PC-9 (cell line): ENCODE measurements around the gene GAL3ST3. TPM values are rescaled to one million over a fixed set of nuclear protein-coding genes. Genes with fewer than 3 reads are reported as not detected.

Experiments
- BruUV-seq: library from RNA; stranded (reverse); fragments of 400-500 nt; replicated peaks from 2 replicates; lab custom pipeline; 2021; lab: Mats Ljungman, UMichigan
- CTCF ChIA-PET: fragments of 300-600 bp; sonication (Branson Sonifier 250); formaldehyde crosslinking; loops from one replicate; lab custom pipeline; 2022; ENCODE audit warnings: antibody characterized with exemption; lab: Charles Lee
- POLR2A ChIA-PET: fragments of 300-600 bp; sonication (Branson Sonifier 250); formaldehyde crosslinking; loops from one replicate; lab custom pipeline; 2022; ENCODE audit warnings: antibody characterized with exemption; ENCODE audit not compliant: unreplicated experiment; lab: Charles Lee
- DNase-seq, 2 experiments: peaks; one replicate each; pipeline versions ENCODE4 v3.0.0 to v3.0.0-alpha.2; 2015 to 2022; ENCODE audit warnings: mixed read lengths in 1 of 2
- H2AFZ ChIP-seq: fragments of 200-600 bp; sonication (generic); 2 replicates; pipeline ENCODE4 v1.8.1; 2017; ENCODE audit warnings: antibody characterized with exemption
- H3F3A ChIP-seq: fragments of 200-600 bp; sonication (generic); 2 replicates; pipeline ENCODE4 v1.8.1; 2017; ENCODE audit warnings: antibody characterized with exemption, mild to moderate bottlenecking, low read depth; ENCODE audit not compliant: insufficient read depth
- H3K27ac ChIP-seq: fragments of 200-600 bp; sonication (generic); 2 replicates; pipeline ENCODE4 v1.6.1; 2016; ENCODE audit warnings: mixed run types
- H3K27me3 ChIP-seq: fragments of 200-600 bp; sonication (generic); 2 replicates; pipeline ENCODE4 v1.6.1; 2016; ENCODE audit warnings: low read depth, mixed run types; ENCODE audit not compliant: insufficient read depth
- H3K36me3 ChIP-seq: fragments of 200-600 bp; sonication (generic); 2 replicates; pipeline ENCODE4 v1.6.1; 2016; ENCODE audit warnings: low read depth, mixed run types
- H3K4me1 ChIP-seq: fragments of 200-600 bp; sonication (generic); replicated peaks from 2 replicates; pipeline ENCODE4 v1.6.1; 2016; ENCODE audit warnings: mixed run types; ENCODE audit not compliant: insufficient read depth
- H3K4me2 ChIP-seq: fragments of 200-600 bp; sonication (generic); 2 replicates; pipeline ENCODE4 v1.6.1; 2017; ENCODE audit warnings: mixed run types
- H3K4me3 ChIP-seq: fragments of 200-600 bp; sonication (generic); 2 replicates; pipeline ENCODE4 v1.6.1; 2016; ENCODE audit warnings: mixed run types
- H3K79me2 ChIP-seq: fragments of 200-600 bp; sonication (generic); 2 replicates; pipeline ENCODE4 v1.6.1; 2017; ENCODE audit warnings: low read depth, mixed run types
- H3K9me2 ChIP-seq: fragments of 200-600 bp; sonication (generic); 2 replicates; pipeline ENCODE4 v1.8.1; 2017; ENCODE audit warnings: mild to moderate bottlenecking; ENCODE audit not compliant: insufficient read depth
- H3K9me3 ChIP-seq: fragments of 200-600 bp; sonication (generic); 2 replicates; pipeline ENCODE4 v1.8.1; 2016; ENCODE audit warnings: low read depth; ENCODE audit not compliant: insufficient read depth
- H4K20me1 ChIP-seq: fragments of 200-600 bp; sonication (generic); 2 replicates; pipeline ENCODE4 v1.8.1; 2017; ENCODE audit not compliant: insufficient read depth
- CTCF ChIP-seq: fragments of 200-600 bp; sonication (generic); conservative IDR thresholded peaks from 2 replicates; pipeline ENCODE4 v1.6.1; 2017; ENCODE audit warnings: mixed run types, antibody characterized with exemption, mild to moderate bottlenecking, moderate library complexity
- EZH2 ChIP-seq: fragments of 200-600 bp; sonication (generic); IDR thresholded peaks from 2 replicates; pipeline ENCODE4 v1.8.0; 2017; ENCODE audit warnings: antibody characterized with exemption, low read depth
- intact Hi-C: fragments of 100-400 bp; cut with micrococcal nuclease; formaldehyde crosslinking; loops from one replicate; pipeline ENCODE4 v1.10.0; 2022; ENCODE audit not compliant: unreplicated experiment
- total RNA-seq: library from RNA; stranded (reverse); gene quantifications from 2 replicates; pipeline ENCODE4 v1.2.3, GENCODE V29; 2021

The GAL3ST3 gene
- total RNA-seq, 1 experiment from 2014 or later: not detected

- Histone ChIP-seq H3K9me2 (no peaks in the 10 kb centered on the region), H3K36me3 (peaks cover 12% of the 10 kb centered on the region; the same call in 1 of the 2 replicates), H3K79me2 (peaks cover 23% of the 10 kb centered on the region), H3K4me3 (no peak overlapping the region), H3K9me3 (no peaks in the 10 kb centered on the region), H3K4me2 (no peak overlapping the region), H2AFZ (no peak overlapping the region), H3K27ac (no peak overlapping the region), H3K4me1 (peaks cover 28% of the 10 kb centered on the region), H4K20me1 (no peaks in the 10 kb centered on the region), H3K27me3 (no peaks in the 10 kb centered on the region), H3F3A (peaks cover 67% of the 10 kb centered on the region)
- peak in 1 of 2 experiments; percentile 67 for DNase-seq
- CTCF ChIA-PET: interaction anchor here (1.3 kb wide), 1 partner anchor 16 kb away, joined by 3 read pairs; no protein-coding TSS in a partner anchor
- intact Hi-C loops: no loop called here
- POLR2A ChIA-PET: interaction anchor here (0.6 kb wide), 1 partner anchor 116 kb away, joined by 3 read pairs; the partner anchor contains the start of gene CCDC85B
- TF ChIP-seq CTCF: no peak
- TF ChIP-seq EZH2: no peak
- no TSS peak for BruUV-seq
Observed at GRCh38 chr11:66006891-66007176, 42.1 kb downstream of the GAL3ST3 start.

- intact Hi-C loops: no loop called here
- Histone ChIP-seq H3F3A (peaks cover 67% of the 10 kb centered on the region), H3K79me2 (peaks cover 28% of the 10 kb centered on the region), H3K4me3 (no peak overlapping the region), H3K9me3 (no peaks in the 10 kb centered on the region), H3K4me2 (no peak overlapping the region), H3K4me1 (peaks cover 23% of the 10 kb centered on the region), H4K20me1 (no peaks in the 10 kb centered on the region), H3K36me3 (peaks cover 12% of the 10 kb centered on the region; the same call in 1 of the 2 replicates), H3K27ac (no peak overlapping the region), H3K27me3 (no peaks in the 10 kb centered on the region), H2AFZ (no peak overlapping the region), H3K9me2 (no peaks in the 10 kb centered on the region)
- no TSS peak for BruUV-seq
- CTCF ChIA-PET: interaction anchor here (1.3 kb wide), 1 partner anchor 16 kb away, joined by 3 read pairs; no protein-coding TSS in a partner anchor
- POLR2A ChIA-PET: no interaction called here
- no peak for TF ChIP-seq EZH2
- no peak for TF ChIP-seq CTCF
- DNase-seq: no peak
Observed at GRCh38 chr11:66006134-66006890, 42.6 kb downstream of the GAL3ST3 start.

- Histone ChIP-seq H3K27ac (no peak overlapping the region), H3K4me2 (no peak overlapping the region), H3K4me1 (peaks cover 23% of the 10 kb centered on the region)
Observed at GRCh38 chr11:66004186-66004585, 44.8 kb downstream of the GAL3ST3 start.

More at GRCh38 chr11:66004186-66004585, 44.8 kb downstream of the GAL3ST3 start:
- Histone ChIP-seq H4K20me1 (peaks cover 7% of the 10 kb centered on the region; the same call in 1 of the 2 replicates), H3K79me2 (peaks cover 50% of the 10 kb centered on the region), H3K4me3 (no peak overlapping the region), H3F3A (peaks cover 62% of the 10 kb centered on the region), H3K36me3 (peaks cover 23% of the 10 kb centered on the region), H3K9me3 (no peaks in the 10 kb centered on the region), H3K9me2 (no peaks in the 10 kb centered on the region), H3K27me3 (no peaks in the 10 kb centered on the region), H2AFZ (no peak overlapping the region)
- POLR2A ChIA-PET: no interaction called here
- CTCF ChIA-PET: no interaction called here
- intact Hi-C loops: no loop called here
- TF ChIP-seq EZH2 (no peak), CTCF (no peak)
- no TSS peak for BruUV-seq
- DNase-seq: no peak
